ENCODE data around the gene PKD1.

The PKD1 gene

DNA sequence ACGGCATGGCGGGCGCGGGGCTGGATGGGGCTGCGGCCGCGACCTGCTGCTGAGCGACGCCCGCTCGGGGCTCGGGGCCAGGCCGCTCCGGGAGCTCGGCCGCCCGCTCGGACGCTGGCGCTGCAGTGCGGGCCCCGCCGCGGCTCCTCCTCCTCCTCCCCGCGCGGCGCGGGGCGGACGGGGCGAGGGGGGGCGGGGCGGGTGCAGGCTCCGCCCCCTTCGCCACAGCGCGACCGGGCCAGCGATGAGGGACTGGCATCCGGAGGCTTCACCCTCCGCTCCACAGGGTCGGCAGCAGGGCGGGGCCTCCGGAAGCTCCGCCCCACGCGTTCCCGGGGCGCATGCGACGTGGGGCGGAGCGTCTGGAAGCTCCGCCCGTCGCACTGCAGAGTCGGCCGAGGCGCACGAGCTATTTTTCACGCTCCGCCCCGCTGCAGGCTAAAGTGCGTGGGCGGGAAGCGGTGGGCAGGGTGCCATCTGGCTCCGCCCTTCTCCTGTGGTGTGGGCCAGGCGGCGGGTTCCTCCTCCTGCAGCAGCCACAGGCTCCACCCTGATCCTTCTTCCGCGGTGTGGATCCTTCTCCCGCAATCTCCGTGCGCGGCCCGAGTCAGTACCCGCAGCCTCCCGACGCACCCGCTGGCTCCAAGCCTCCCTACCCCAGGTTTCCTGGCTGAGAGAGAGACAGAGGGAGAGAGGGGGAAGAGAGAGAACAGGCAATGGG is at the start of gene PKD1:
TSS of gene PKD1 (minus strand) at position 129 of the 721 bp plus-strand sequence. CDS start 209 bp downstream, outside the sequence.
- in situ Hi-C loops (cut with MboI; ENCODE audit: low sequenced_read_pairs), result loop anchor here (25.0 kb wide), 1 partner anchor 274 kb away; the partner anchor contains the start of gene MEIOB

DNA sequence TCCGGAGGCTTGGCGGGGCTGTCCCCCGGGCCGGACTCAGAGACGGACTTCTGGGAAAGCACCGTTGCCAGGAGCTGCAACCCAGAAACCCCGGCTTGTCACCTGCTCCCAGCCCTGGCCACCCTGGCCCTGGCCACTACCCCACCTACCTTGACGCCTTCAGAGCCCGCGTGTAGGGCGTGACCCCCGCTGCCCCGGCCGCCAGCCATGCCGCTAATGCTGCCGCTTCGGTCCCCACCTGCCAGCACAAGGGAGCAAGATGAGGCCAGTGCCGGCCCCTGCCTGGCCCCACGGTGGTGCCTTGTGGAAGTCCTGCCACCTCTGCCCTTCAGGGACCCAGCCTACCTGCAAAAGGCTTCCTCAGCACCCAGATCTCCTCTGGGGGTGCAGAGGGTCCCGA is 49.3 kb upstream of the PKD1 start:
- in situ Hi-C loops (cut with MboI; ENCODE audit: low sequenced_read_pairs), result no loop called here

DNA sequence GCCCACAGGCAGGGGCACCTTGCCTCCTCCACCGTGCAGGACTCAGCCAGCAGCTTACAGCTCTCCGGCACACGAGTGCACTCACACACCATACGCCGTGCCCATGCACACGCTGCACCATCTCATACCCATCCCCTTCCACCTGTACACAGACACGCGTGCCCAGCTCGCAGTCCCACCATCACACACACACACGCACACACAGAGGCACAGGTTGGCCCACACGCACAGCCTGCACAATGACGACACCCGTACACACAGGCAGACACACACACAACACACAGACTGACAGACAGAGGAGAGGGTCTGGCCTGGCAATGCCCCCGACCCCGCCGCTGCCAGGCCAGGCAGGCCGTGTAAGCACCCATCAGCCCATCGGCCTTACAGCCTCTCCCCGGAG is 48.6 kb upstream of the PKD1 start:
- in situ Hi-C loops (cut with MboI; ENCODE audit: low sequenced_read_pairs), result no loop called here

DNA sequence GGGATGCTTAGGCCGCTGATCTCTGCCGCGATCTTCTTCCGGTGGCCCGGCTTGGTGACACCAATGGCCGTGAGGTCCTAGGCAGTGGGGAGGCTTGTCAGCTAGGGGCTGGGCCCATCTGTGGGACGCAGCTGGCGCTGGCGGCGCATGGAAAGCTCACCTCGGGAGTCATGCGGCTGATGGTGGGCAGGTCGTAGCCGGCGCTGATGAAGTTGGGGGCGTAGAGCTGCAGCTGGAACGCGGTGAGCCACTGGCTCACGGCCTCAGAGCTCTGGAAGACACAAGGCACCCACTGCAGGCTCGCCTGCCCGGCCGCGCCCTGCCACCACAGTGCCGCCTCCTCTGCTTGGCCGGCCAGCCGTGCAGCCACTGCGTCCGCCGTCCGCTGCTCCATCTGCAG is 48.0 kb upstream of the PKD1 start:
- in situ Hi-C loops (cut with MboI; ENCODE audit: low sequenced_read_pairs), result no loop called here

GRCh38 chr16:2181952-2182351 is 46.3 kb upstream of the PKD1 start:
- in situ Hi-C loops (cut with MboI; ENCODE audit: low sequenced_read_pairs), result no loop called here

DNA sequence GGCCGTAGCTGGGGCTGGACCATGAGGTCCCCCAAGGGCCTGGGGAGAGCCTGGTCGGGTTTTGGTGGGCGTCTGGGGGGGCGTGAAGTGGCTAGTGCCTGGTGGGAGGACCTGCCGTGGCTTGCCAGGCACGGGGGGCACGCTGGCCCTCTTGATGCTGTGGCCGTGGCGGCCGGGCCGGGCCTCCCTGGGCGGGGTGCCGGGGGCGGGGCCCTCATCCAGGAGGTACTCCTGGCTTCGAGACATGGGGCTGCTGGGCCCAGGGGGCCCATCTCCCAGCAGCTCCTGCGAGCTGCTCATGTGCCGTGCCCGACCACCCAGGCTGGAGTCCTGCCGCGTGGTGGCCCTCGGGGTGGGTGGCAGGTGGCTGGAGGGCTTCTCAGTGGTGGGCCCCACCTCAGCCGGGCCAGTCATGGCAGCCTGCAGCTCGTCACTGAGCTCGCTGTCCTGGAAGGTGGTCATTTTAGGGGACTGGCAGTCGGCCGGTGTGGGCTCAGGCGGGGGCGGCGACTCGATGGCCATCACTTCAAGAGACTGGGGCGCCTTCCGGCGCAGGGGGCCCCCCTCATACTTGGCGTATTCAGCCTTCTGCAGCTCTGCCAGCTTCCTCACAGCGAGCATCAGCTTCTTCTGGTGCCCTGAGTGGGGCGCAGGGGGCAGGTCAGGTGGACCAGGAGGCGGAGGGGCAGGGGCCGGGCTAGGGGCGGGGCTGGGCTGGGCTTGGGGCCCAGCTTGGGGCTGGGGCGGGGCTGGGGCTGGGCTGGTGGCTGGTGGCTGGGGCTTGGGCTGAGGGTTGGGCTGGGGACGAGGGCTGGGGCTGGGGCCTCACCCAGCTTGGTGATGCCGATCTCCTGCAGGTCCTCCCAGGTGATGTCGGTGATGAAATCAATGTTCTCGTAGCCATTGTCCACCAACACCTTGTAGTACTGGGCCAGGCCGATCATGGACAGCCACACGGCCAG is 45.5 kb upstream of the PKD1 start:
- in situ Hi-C loops (cut with MboI; ENCODE audit: low sequenced_read_pairs), result no loop called here

- in situ Hi-C loops (cut with MboI; ENCODE audit: low sequenced_read_pairs), result no loop called here
These were observed 44.8 kb upstream of the PKD1 start for GRCh38 chr16:2180461-2180860.

- in situ Hi-C loops (cut with MboI; ENCODE audit: low sequenced_read_pairs), result no loop called here
These were observed 43.9 kb upstream of the PKD1 start for GRCh38 chr16:2179576-2179975.

DNA sequence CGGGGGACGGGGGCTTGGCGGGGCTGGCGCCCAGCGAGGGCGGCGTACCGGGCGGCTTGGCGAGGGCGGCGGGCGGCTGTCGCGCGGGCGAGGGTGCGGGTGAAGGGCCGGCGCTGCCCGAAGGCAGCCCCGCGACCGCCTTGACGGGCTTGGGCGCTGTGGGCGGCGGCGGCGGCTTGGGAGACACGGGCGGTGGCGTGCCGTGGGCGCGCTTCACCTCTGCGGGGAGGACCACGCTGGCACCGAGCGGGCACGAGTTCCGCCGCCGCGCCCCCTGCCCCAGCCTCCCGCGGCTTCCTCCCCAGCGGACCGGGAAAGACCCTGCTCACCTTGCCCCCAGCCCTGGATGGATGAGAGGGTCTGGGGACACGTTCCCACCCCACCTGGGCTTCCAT is 43.4 kb upstream of the PKD1 start:
- in situ Hi-C loops (cut with MboI; ENCODE audit: low sequenced_read_pairs), result no loop called here

DNA sequence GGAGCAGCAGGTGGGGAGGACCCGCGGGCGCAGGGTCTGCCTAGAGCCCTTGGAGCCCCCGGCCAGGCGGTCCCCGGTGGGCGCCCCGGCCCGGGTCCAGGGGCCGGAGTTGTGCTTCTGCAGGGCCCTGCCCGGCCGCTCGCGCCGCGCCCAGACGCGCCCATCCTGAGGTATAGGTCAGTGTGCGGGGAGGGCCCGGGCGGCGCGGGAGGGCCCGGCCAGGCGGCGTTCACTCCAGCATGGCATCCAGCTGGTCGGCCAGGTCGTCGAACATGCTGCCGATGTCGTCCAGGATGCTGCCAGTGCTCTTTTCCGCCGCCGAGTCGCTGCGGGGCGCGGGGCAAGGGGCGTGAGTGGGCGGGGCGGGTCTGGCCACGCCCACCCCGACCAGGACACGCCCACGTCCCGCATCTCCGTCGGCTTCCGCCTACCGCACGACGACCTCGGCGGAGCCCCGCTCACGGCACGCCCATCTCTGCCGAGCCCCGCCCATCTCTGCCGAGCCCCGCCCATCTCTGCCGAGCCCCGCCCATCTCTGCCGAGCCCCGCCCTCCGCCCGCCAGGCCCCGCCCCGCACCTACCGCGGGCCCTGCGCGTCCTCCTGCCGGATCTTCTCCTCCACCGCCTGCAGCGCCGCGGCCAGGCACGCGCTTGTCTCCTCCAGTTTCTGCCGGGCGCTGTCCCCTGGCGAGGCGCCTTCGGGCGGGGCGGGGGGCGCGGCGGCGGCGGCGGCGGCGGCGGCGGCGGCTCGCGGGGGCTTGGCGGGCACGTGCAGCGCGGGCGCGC is 42.8 kb upstream of the PKD1 start:
- in situ Hi-C loops (cut with MboI; ENCODE audit: low sequenced_read_pairs), result no loop called here

- in situ Hi-C loops (cut with MboI; ENCODE audit: low sequenced_read_pairs), result no loop called here
These were observed 41.9 kb upstream of the PKD1 start for GRCh38 chr16:2177561-2177960.

- in situ Hi-C loops (cut with MboI; ENCODE audit: low sequenced_read_pairs), result no loop called here
These were observed 41.4 kb upstream of the PKD1 start for GRCh38 chr16:2177101-2177500.

- in situ Hi-C loops (cut with MboI; ENCODE audit: low sequenced_read_pairs), result no loop called here
These were observed 40.3 kb upstream of the PKD1 start for GRCh38 chr16:2176047-2176446.

DNA sequence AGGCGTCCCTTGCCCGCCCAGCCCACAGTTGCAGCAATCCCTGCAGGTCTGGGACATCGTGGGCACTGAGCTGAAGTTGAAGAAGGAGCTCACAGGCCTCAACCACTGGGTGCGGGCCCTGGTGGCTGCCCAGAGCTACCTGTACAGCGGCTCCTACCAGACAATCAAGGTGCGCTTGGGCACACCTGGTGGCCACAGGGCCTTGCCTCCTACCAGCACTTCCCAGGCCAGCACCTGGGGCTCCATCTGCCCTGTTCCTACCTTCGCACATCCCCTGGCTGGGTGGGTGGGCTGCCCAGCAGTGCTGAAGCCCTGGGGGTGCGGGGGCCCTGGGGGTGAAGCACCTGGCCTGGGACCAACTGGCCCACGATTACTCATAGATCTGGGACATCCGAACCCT is 39.8 kb upstream of the PKD1 start:
- in situ Hi-C loops (cut with MboI; ENCODE audit: low sequenced_read_pairs), result no loop called here

GRCh38 chr16:2174396-2175131 is 38.9 kb upstream of the PKD1 start:
- in situ Hi-C loops (cut with MboI; ENCODE audit: low sequenced_read_pairs), result no loop called here

- in situ Hi-C loops (cut with MboI; ENCODE audit: low sequenced_read_pairs), result no loop called here
These were observed 38.2 kb upstream of the PKD1 start for GRCh38 chr16:2173916-2174315.

DNA sequence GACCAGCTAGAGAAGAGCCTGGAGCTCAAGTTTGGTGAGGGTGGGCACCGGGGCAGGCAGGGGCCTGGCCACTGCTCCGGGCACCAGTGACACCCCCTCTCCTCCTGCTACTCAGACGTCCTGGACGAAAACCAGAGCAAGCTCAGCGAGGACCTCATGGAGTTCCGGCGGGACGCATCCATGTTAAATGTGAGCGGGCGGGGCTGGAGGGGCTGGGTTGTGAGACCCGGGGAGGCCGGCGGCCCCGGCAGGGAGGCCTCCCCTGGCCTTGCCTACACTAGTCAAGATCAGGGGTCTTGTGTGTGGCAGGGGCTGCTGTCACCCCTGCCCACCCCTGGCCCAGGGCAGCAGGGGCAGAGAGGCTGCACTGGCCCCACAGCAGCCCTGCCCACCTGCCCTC is 37.7 kb upstream of the PKD1 start:
- in situ Hi-C loops (cut with MboI; ENCODE audit: low sequenced_read_pairs), result no loop called here

DNA sequence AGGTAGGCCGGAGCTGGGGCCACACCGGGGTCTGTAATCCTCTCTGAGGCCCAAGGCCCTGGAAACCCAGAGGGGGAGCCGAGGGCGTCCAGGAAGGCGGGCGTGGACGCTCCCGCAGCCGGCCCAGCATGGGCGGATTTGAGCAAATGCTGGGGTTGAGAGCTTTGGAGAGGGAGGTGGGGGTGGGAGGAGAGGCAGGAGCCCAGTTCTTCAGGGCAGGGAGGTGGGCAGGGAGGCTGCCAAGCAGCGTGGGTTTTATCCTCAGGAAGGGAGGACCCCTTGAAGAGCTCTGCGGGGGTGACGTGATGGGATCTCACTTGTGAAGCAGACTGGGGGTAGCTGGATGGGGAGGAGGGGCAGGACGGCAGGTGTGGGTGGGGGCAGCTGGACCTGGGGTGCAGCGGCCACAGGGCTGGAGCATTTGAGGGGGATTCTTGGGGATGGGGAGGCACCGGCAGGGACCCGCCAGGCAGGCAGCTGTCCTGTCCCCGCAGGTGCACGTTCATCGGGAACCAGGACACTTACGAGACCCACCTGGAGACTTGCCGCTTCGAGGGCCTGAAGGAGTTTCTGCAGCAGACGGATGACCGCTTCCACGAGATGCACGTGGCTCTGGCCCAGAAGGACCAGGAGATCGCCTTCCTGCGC is 37.1 kb upstream of the PKD1 start:
- in situ Hi-C loops (cut with MboI; ENCODE audit: low sequenced_read_pairs), result no loop called here

DNA sequence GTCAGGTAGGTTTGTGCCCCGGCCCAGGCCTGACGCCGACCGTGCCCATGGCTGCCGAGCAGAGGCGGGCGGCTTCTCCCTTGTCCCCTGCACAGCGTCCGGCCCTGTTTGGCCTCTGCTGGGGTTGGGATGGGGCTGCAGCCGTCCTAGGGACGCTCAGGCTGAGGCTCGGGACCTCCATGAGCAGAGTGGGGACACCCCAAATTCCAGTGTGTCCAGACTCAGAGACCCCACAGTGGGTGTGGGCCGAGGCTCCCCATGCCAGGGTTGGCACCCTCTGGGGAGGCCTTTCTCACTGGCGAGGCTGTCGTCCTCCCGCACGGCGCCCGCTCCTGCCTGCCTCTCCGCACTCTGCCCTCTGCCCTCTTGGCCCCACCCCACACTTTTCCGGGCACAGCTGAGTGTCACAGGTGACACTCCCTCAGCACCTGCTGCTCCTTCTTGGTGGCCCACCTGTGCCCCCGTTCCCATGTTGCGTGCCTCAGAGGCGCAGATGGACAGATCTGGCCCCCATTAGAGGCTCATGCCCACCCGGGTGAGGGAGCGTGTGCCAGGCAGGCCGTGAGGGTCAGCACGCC is 36.0 kb upstream of the PKD1 start:
- in situ Hi-C loops (cut with MboI; ENCODE audit: low sequenced_read_pairs), result no loop called here

Data from HL-60/S4 treated with retinoic acid at 250 ng/mL for 4 days and 3 days (cell line).